Transverse colon (tissue), 4 donors: ENCODE measurements around the gene STK32B.

Experiments used
- POLR2A ChIP-seq: fragments of 450-650 bp; IDR thresholded peaks from one replicate; pipeline ENCODE4 v1.6.1; 2016; ENCODE audit warnings: antibody characterized with exemption, mild to moderate bottlenecking, moderate library complexity
- POLR2AphosphoS5 ChIP-seq, 3 donors: sonication (generic); formaldehyde crosslinking; IDR thresholded peaks; one replicate each; pipeline ENCODE4 v1.6.1; 2016; ENCODE audit warnings: antibody characterized with exemption in 3 of 3
- TF ChIP-seq, protein P1 (sequence below), 5 experiments: fragments of 200-600 bp in 3 of 5; fragments of 450-650 bp in 2 of 5; sonication (generic) in 3 of 5; IDR thresholded peaks; 1 replicate in 2 of 5; 2 replicates in 3 of 5; pipeline ENCODE4 v1.5.1; 2016 to 2017; ENCODE audit warnings: antibody characterized with exemption in 5 of 5, inconsistent platforms in 3 of 5, mild to moderate bottlenecking in 2 of 5, moderate library complexity in 1 of 5

DNA sequence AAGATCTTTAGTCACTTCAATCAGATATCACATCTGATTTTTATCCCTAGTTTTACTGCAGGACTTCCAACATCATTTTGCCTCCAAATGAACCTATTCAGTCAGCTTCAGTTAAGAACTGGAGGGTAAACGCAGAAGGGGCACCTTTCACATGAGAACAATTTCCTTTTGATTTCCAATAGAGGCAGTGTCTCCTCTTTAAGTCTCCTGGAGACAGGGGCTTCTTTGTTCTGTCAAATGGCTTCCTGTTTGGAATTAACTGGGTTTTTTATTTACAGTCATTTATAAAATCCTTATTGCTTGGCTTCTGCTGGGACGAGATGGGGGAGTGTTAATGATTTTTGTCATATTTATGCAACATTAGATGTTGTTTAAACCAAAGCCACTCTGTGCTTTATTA lies 164.0 kb downstream of the STK32B start:
- TF ChIP-seq, protein P1, sequence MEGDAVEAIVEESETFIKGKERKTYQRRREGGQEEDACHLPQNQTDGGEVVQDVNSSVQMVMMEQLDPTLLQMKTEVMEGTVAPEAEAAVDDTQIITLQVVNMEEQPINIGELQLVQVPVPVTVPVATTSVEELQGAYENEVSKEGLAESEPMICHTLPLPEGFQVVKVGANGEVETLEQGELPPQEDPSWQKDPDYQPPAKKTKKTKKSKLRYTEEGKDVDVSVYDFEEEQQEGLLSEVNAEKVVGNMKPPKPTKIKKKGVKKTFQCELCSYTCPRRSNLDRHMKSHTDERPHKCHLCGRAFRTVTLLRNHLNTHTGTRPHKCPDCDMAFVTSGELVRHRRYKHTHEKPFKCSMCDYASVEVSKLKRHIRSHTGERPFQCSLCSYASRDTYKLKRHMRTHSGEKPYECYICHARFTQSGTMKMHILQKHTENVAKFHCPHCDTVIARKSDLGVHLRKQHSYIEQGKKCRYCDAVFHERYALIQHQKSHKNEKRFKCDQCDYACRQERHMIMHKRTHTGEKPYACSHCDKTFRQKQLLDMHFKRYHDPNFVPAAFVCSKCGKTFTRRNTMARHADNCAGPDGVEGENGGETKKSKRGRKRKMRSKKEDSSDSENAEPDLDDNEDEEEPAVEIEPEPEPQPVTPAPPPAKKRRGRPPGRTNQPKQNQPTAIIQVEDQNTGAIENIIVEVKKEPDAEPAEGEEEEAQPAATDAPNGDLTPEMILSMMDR (IDR thresholded peaks at IDR 0.05), result no peak
- TF ChIP-seq POLR2A (no peak), POLR2AphosphoS5 (IDR thresholded peaks at IDR 0.05) (no peak)
